Activated naive CD8-positive, alpha-beta T cell treated with anti-CD3 and anti-CD28 coated beads, Interleukin-2, amount 10 ng/mL, durations not matched to agents 7 days and 5 days (primary cell): ENCODE data around the gene ITGB4. TPM values are rescaled to one million over a fixed set of nuclear protein-coding genes. Genes with fewer than 3 reads are reported as not detected.

Source experiments
- ATAC-seq: fragments of 150-1000 bp; cut with Tn5 transposase; one replicate; pipeline ENCODE4 v1.10.0; 2021; ENCODE audit warnings: low read depth, moderate library complexity
- POLR2A ChIA-PET: fragments of 350-600 bp; sonication (Branson Sonifier 250); formaldehyde crosslinking; loops from one replicate; lab custom pipeline; 2021; ENCODE audit warnings: antibody characterized with exemption; lab: Charles Lee
- DNase-seq: peaks from one replicate; pipeline ENCODE4 v3.0.0; 2021
- H3K27ac Mint-ChIP-seq: one replicate; pipeline ENCODE4 v1.8.0; 2022; ENCODE audit warnings: mild to moderate bottlenecking, mixed read lengths
- H3K27me3 Mint-ChIP-seq: one replicate; pipeline ENCODE4 v1.8.0; 2022; ENCODE audit warnings: mild to moderate bottlenecking, moderate library complexity, mixed read lengths
- H3K36me3 Mint-ChIP-seq: one replicate; pipeline ENCODE4 v1.8.0; 2021; ENCODE audit warnings: mild to moderate bottlenecking, mixed read lengths
- H3K4me1 Mint-ChIP-seq: one replicate; pipeline ENCODE4 v1.8.0; 2021; ENCODE audit warnings: mixed read lengths
- H3K4me3 Mint-ChIP-seq: one replicate; pipeline ENCODE4 v1.8.0; 2022; ENCODE audit warnings: mild to moderate bottlenecking, moderate library complexity, mixed read lengths
- H3K9me3 Mint-ChIP-seq: one replicate; pipeline ENCODE4 v1.8.0; 2021; ENCODE audit warnings: mixed read lengths
- microRNA-seq: library from miRNA; unstranded; fragments of <30 nt; microRNA quantifications from one replicate; pipeline ENCODE4 v1.2.0, GENCODE V29; 2022
- total RNA-seq, 2 experiments: library from RNA; stranded (reverse); gene quantifications; one replicate each; pipeline ENCODE4 v1.2.3, GENCODE V29; 2021

Gene ITGB4
- total RNA-seq, 2 experiments from 2014 or later = 1.0 to 1.4 TPM

- Mint-ChIP-seq H3K4me1 (peaks cover 31% of the 10 kb centered on the region), H3K27me3 (no peaks in the 10 kb centered on the region), H3K4me3 (peak overlapping the region; percentile 94), H3K36me3 (peaks cover 4% of the 10 kb centered on the region), H3K27ac (peak overlapping the region; percentile 99), H3K9me3 (no peaks in the 10 kb centered on the region)
- peak; percentile 93 for DNase-seq
- peak; percentile 57 for ATAC-seq
- POLR2A ChIA-PET = interaction anchor here (0.6 to 5.9 kb wide), 16 partner anchors 10 to 494 kb away, joined by 3 to 65 read pairs (median 6); partner anchors contain the start of genes GALK1, RECQL5, SAP30BP and TRIM47
Measured at GRCh38 chr17:75785016-75785890, 64.0 kb downstream of the ITGB4 start.

GRCh38 chr17:75791254-75791653 lies 70.0 kb downstream of the ITGB4 start:
- DNase-seq (no peak), ATAC-seq (no peak)
- Mint-ChIP-seq H3K36me3 (peaks cover 8% of the 10 kb centered on the region), H3K27me3 (no peaks in the 10 kb centered on the region), H3K9me3 (no peaks in the 10 kb centered on the region), H3K4me1 (peaks cover 23% of the 10 kb centered on the region), H3K4me3 (no peak overlapping the region), H3K27ac (no peak overlapping the region)
- POLR2A ChIA-PET = interaction anchor here (1.6 kb wide), 2 partner anchors 11 to 15 kb away, joined by 4 to 5 read pairs; a partner anchor contains a TSS

DNA sequence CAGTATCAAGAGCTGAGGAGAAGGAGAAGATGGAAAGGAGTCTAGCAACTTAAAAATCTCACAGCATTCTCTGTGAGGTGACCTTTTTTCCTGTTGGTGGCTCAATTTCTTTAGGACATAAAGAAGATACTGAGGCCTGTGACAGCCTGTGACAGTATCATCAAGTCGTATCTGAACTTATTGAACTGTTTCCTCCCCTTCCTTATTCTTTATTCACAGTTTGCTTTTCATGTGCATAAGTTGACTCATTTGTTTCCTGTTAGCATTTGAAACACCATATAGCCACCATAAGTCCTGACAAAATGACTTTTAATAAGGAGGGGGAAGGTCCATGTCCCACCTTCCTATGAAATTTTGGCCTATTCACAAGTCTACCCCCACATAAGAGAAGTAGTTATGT lies 72.2 kb downstream of the ITGB4 start:
- Mint-ChIP-seq H3K4me1 (peaks cover 18% of the 10 kb centered on the region), H3K27ac (peak overlapping the region; percentile 14), H3K9me3 (no peaks in the 10 kb centered on the region), H3K4me3 (no peak overlapping the region), H3K27me3 (no peaks in the 10 kb centered on the region), H3K36me3 (peaks cover 10% of the 10 kb centered on the region)
- DNase-seq (no peak), ATAC-seq (no peak)
- POLR2A ChIA-PET = no interaction called here

GRCh38 chr17:75795820-75796607 lies 74.8 kb downstream of the ITGB4 start:
- Mint-ChIP-seq H3K27me3 (no peaks in the 10 kb centered on the region), H3K27ac (no peak overlapping the region), H3K9me3 (no peaks in the 10 kb centered on the region), H3K4me3 (no peak overlapping the region), H3K4me1 (peaks cover 16% of the 10 kb centered on the region), H3K36me3 (peaks cover 16% of the 10 kb centered on the region)
- ATAC-seq (no peak), DNase-seq (peak; percentile 0)
- POLR2A ChIA-PET = interaction anchor here (0.6 to 2.1 kb wide), 5 partner anchors 10 to 41 kb away, joined by 4 to 8 read pairs (median 6); no protein-coding TSS in a partner anchor

GRCh38 chr17:75799402-75799801 lies 78.1 kb downstream of the ITGB4 start:
- H3K9me3 Mint-ChIP-seq = no peaks in the 10 kb centered on the region
- peaks cover 16% of the 10 kb centered on the region for H3K36me3 Mint-ChIP-seq
- DNase-seq = peak; percentile 5
- no peaks in the 10 kb centered on the region for H3K27me3 Mint-ChIP-seq
- no peak overlapping the region for H3K27ac Mint-ChIP-seq
- peaks cover 11% of the 10 kb centered on the region for H3K4me1 Mint-ChIP-seq
- ATAC-seq = no peak
- H3K4me3 Mint-ChIP-seq = no peak overlapping the region
- POLR2A ChIA-PET = interaction anchor here (0.6 to 1.0 kb wide), 2 partner anchors 11 to 14 kb away, joined by 3 read pairs; no protein-coding TSS in a partner anchor

DNA sequence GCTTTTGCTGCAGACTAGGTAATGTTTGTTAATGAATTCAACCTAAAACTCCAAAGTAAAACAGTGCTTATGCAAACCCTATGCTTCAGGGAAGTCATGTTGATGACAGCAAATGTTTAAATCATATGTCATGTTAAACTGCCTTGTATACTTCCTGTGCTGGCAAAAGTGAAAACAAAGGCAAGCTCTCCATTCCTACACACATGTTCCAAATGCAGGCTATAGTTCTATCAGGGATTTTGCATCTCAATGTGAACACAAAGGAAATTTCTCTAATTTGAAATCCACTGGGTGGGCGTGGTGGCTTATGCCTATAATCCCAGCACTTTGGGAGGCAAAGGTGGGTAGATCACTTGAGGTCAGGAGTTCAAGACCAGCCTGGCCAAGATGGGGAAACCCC lies 82.6 kb downstream of the ITGB4 start:
- no peaks in the 10 kb centered on the region for H3K9me3 Mint-ChIP-seq
- POLR2A ChIA-PET = interaction anchor here (0.7 to 1.6 kb wide), 5 partner anchors 19 to 28 kb away, joined by 3 to 11 read pairs (median 3); a partner anchor contains a TSS
- H3K36me3 Mint-ChIP-seq = peaks cover 9% of the 10 kb centered on the region
- ATAC-seq (peak; percentile 39), DNase-seq (no peak)
- H3K4me1 Mint-ChIP-seq = peaks cover 6% of the 10 kb centered on the region
- H3K27me3 Mint-ChIP-seq = no peaks in the 10 kb centered on the region
- H3K27ac Mint-ChIP-seq = no peak overlapping the region
- H3K4me3 Mint-ChIP-seq = no peak overlapping the region

DNA sequence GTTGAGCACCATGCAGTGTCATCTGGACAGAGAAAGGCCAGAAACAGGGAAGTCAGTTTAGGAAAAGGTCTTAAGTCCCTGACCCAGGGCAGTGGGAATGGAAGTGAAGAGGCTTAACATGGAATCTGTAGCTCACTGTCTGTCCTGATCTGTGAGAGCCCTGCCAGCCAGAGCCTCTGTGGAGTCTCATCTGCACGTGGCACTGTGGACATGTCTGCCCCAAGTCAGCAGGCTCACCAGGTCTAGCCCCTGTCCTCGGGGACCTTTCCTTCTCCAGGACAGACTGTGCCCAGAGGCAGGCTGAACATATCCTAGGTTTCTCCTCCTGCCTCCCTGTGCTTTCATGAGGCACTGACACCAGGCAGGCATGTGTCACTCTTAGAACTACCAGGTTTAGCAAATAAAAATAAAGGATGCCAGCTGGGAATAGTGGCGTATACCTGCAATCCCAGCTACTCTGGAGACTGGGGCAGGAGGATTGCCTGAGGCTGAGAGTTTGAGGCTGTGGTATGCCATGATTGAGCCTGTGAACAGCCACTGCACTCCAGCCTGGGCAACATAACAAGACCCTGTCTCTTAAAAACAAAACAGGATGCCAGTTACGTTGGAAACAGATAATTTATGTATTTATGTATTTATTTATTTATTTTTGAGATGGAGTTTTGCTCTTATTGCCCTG lies 85.7 kb downstream of the ITGB4 start:
- no peak for DNase-seq
- no peak overlapping the region for H3K27ac Mint-ChIP-seq
- ATAC-seq = no peak
- H3K4me1 Mint-ChIP-seq = peaks cover 6% of the 10 kb centered on the region
- peaks cover 3% of the 10 kb centered on the region for H3K36me3 Mint-ChIP-seq
- H3K4me3 Mint-ChIP-seq = no peak overlapping the region
- H3K27me3 Mint-ChIP-seq = no peaks in the 10 kb centered on the region
- no peaks in the 10 kb centered on the region for H3K9me3 Mint-ChIP-seq
- POLR2A ChIA-PET = interaction anchor here (1.0 to 1.3 kb wide), 2 partner anchors 16 to 27 kb away, joined by 3 to 5 read pairs; no protein-coding TSS in a partner anchor

Small RNA genes within 50 kb of the gene (microRNA-seq; reads per million reads assigned to microRNA genes)
- not detected for gene MIR4738

Other genes starting within 250 kb of the ITGB4 start
- gene CASKIN2, start 205.9 kb upstream of the ITGB4 start, total RNA-seq = 1 to 10 TPM in 1 of 2 experiments, under 1 TPM in 1; 0.72 to 2.3 TPM
- 10 to 100 TPM; 75.2 to 76.0 TPM for gene TSEN54, start 204.9 kb upstream of the ITGB4 start, total RNA-seq
- gene LLGL2, start 195.8 kb upstream of the ITGB4 start, total RNA-seq = 10 to 100 TPM; 36.9 to 37.2 TPM
- gene MYO15B, start 133.7 kb upstream of the ITGB4 start, total RNA-seq = 100 to 1,000 TPM; 120 to 125 TPM
- gene SMIM5, start 88.0 kb upstream of the ITGB4 start, total RNA-seq = under 1 TPM; 0.26 to 0.42 TPM
- gene RECQL5, start 54.3 kb upstream of the ITGB4 start, total RNA-seq = 10 to 100 TPM; 49.8 to 50.8 TPM
- 100 to 1,000 TPM; 112 to 113 TPM for gene SAP30BP, start 54.1 kb upstream of the ITGB4 start, total RNA-seq
- gene GALK1, start 43.7 kb downstream of the ITGB4 start, total RNA-seq = 10 to 100 TPM; 50.4 to 53.0 TPM
- gene UNK, start 63.3 kb downstream of the ITGB4 start, total RNA-seq = 10 to 100 TPM; 37.4 to 39.8 TPM
- 100 to 1,000 TPM; 221 to 222 TPM for gene UNC13D, start 122.9 kb downstream of the ITGB4 start, total RNA-seq
- gene WBP2, start 133.9 kb downstream of the ITGB4 start, total RNA-seq = 100 to 1,000 TPM; 107 TPM
- gene TRIM47, start 157.1 kb downstream of the ITGB4 start, total RNA-seq = 10 to 100 TPM; 23.2 to 27.9 TPM
- 10 to 100 TPM; 35.3 to 36.3 TPM for gene TRIM65, start 175.5 kb downstream of the ITGB4 start, total RNA-seq
- 100 to 1,000 TPM; 111 to 119 TPM for gene MRPL38, start 183.4 kb downstream of the ITGB4 start, total RNA-seq
- 10 to 100 TPM; 28.5 to 36.0 TPM for gene FBF1, start 219.6 kb downstream of the ITGB4 start, total RNA-seq